ENCODE results near the gene TFE3. TPM values are rescaled to one million over a fixed set of nuclear protein-coding genes. Genes with fewer than 3 reads are reported as not detected.

TFE3 gene
- total and polyA plus RNA-seq, 11 donors: 12.1 to 61.2 (median 23.6) TPM

DNA sequence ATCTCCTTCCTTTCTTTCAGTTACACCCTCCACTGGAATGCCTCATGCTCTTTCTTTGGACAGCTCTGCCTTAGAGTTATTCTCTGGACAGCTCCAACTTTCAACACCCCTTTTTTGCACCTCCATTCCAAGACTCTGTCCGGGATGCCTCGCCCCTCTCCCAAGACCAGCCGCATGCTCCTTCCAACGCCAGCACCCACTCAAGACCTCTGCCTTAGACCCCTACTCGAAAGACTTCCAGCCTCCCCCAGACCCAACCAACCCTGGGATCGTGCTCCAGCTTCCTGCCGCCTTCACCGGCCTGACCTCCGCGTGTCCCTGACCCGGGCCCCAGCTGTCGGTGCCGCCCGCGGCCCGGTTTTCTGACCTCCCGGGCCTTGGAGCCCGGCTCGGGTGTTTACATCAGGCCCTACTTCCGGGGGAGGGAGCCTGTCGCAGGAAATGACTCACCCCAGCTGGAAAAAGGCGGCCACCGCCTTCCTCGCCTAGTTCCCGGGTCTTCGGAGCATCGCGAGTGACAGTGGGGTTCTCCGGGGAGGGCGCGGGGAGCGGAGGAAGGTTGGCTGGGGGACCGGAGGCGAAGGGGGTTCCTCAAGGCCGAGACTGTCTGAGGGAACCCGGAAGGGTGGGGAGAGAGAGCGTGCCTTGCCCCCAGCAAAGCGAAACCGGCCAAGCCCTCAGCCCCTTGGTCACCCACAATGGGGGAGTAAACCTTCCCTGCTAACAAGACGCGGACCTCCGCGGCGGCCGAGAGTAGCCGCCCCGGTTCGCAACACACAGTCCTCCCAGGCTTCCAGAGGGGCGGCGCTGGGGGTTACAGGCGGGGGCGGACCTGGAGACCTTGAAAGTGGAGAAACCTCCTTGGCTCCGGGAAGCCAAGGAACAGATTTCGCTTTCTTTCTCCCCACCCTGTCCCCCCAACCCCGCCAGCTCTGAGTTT is 36.6 kb upstream of the TFE3 start, which contains the start of gene WDR45:
TSS of gene WDR45 (minus strand) at position 399 of the 940 bp plus-strand sequence. CDS start 1,792 bp downstream, outside the sequence.
- TF ChIP-seq CTCF (IDR thresholded peaks at IDR 0.05) (no peak), POLR2A (IDR thresholded peaks at IDR 0.05) (peak in 1 of 2 donors; percentile 76)
- WGBS, 4 donors: 1 to 42% (median 18%) methylated on average over 51 to 55 of the region's 55 CpGs
- H3K27me3 ChIP-seq: no peaks in the 10 kb centered on the region
- ATAC-seq: peak; percentile 74 to 95 (median 88)
- H3K4me1 ChIP-seq: peaks cover 0 to 7% (median 2%) of the 10 kb centered on the region in 12 donors
- H3K9me3 ChIP-seq: no peaks in the 10 kb centered on the region
- H3K4me3 ChIP-seq: peak within 1 kb of the TSS; percentile 42 to 93 (median 72)
- H3K27ac ChIP-seq: peak within 1 kb of the TSS; percentile 86 to 97 (median 94)
- peaks cover 0 to 27% (median 7%) of the 10 kb centered on the region in 9 donors for H3K36me3 ChIP-seq
- peak; percentile 78 to 83 (median 82) for DNase-seq
- intact Hi-C loops (cut with DNase I): loop anchor here in 1 of 10 donors (10.0 kb wide), 1 partner anchor 475 kb away; no protein-coding TSS in a partner anchor

GRCh38 chrX:49077941-49078340 is 34.8 kb upstream of the TFE3 start:
- Histone ChIP-seq H3K4me3 (no peak overlapping the region), H3K9me3 (no peaks in the 10 kb centered on the region), H3K27me3 (no peaks in the 10 kb centered on the region), H3K36me3 (peaks cover 0 to 27% (median 7%) of the 10 kb centered on the region in 9 donors), H3K27ac (no peak overlapping the region), H3K4me1 (peaks cover 0 to 17% (median 5%) of the 10 kb centered on the region in 12 donors)
- WGBS, 4 donors: 79 to 89% (median 83%) methylated on average over 5 of the region's 5 CpGs
- intact Hi-C loops (cut with DNase I): loop anchor here in 1 of 10 donors (10.0 kb wide), 1 partner anchor 473 kb away; no protein-coding TSS in a partner anchor
- TF ChIP-seq POLR2A (IDR thresholded peaks at IDR 0.05) (no peak), CTCF (IDR thresholded peaks at IDR 0.05) (no peak)
- DNase-seq (no peak), ATAC-seq (no peak)

DNA sequence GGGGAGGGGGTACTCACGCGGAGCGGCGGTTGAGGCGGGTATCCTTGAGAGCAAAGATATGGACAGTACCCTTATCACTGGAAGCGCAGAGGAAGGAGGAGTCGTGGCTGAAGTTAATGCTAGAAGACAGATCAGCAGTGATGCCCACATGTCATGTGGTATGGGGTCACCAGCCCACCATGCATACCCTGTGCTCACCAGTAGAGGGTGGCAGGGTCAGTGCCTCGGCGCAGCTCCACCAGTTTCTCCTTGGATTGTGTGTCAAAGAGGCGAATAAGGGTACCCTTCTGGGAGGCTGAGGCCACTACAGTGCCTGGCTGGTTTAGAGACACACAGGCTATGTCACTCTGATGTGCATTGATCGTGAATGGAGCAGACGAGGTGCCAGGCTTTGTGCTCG is 32.2 kb upstream of the TFE3 start:
- no peaks in the 10 kb centered on the region for H3K27me3 ChIP-seq
- no peak for ATAC-seq
- no peak for DNase-seq
- intact Hi-C loops (cut with DNase I): loop anchor here in 1 of 10 donors (10.0 kb wide), 1 partner anchor 471 kb away; no protein-coding TSS in a partner anchor
- H3K9me3 ChIP-seq: no peaks in the 10 kb centered on the region
- no peak overlapping the region for H3K4me3 ChIP-seq
- WGBS, 4 donors: 89 to 94% (median 91%) methylated on average over 13 of the region's 13 CpGs
- H3K27ac ChIP-seq: no peak overlapping the region
- no peak for TF ChIP-seq POLR2A (IDR thresholded peaks at IDR 0.05)
- no peak for TF ChIP-seq CTCF (IDR thresholded peaks at IDR 0.05)
- peaks cover 0 to 24% (median 6%) of the 10 kb centered on the region in 12 donors for H3K4me1 ChIP-seq
- H3K36me3 ChIP-seq: peaks cover 0 to 27% (median 7%) of the 10 kb centered on the region in 9 donors

All from heart left ventricle (tissue), 16 donors.